GM10266 (cell line): ENCODE measurements around the gene TMOD4.
"Not testable (repeated sequence)": the region's sequence is repeated elsewhere in the genome, so short reads cannot be mapped to it uniquely, and the experiment has no call there.

Experiments used
- DNase-seq: peaks from one replicate; pipeline ENCODE4 v3.0.0; 2012; ENCODE audit errors: extremely low spot score
- CTCF ChIP-seq: IDR thresholded peaks from 2 replicates; pipeline ENCODE4 v1.5.1; 2012; ENCODE audit warnings: mild to moderate bottlenecking, low read depth; ENCODE audit not compliant: control insufficient read depth, insufficient read depth; ENCODE audit errors: missing control alignments

The TMOD4 gene

GRCh38 chr1:151199873-151200581 lies 24.2 kb upstream of the TMOD4 start:
- no peak for DNase-seq
- TF ChIP-seq CTCF, result no peak

DNA sequence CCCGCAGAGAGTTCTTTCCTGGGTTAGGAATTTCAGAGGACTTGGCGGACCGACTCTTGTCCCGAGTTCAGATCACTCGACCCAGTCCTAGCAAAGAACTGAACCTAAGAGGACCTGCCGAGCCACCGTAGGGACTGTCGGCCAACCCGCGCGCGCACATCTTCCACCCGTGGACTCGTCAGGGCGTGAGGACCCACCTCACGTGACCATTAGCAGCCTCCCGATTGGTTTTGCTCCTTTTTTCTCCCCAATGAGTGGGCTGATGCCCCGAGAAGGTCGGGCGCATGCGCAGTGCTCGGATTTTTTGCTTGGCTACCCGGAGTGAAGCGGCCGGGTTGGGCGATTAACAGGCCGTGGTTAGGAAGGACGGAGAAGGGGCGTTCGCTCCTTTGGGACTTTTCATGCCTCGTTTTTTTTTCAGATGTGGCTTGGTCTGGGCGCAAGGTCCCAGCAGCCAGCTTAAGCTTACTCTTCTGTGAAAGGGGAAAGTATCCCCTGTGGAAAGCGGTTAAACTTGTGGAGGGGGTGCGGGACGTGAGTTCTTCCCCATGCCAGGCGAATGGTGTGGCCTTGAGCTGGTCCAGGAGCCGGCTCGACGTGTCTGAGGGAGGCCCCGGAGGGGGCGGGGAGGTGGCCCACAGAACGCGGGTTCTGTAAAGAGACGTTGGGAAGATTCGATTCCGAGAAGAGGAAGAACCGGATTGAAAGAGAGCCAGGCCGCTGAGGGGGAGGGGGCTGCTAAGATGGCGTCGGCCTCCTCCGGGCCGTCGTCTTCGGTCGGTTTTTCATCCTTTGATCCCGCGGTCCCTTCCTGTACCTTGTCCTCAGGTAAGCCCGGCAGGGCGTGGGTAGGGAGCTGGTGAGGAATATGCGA lies 22.7 kb upstream of the TMOD4 start, which contains the start of gene PIP5K1A:
Gene PIP5K1A, plus strand, starts transcription at position 299 of the 874 bp plus-strand sequence. Its CDS starts 445 bp downstream, at position 744.
- peak; percentile 95 for DNase-seq
- no peak for TF ChIP-seq CTCF

GRCh38 chr1:151197863-151198253 lies 22.1 kb upstream of the TMOD4 start:
- no peak for DNase-seq
- no peak for TF ChIP-seq CTCF

GRCh38 chr1:151196292-151196800 lies 20.6 kb upstream of the TMOD4 start:
- peak; percentile 51 for DNase-seq
- TF ChIP-seq CTCF, result peak; percentile 59

DNA sequence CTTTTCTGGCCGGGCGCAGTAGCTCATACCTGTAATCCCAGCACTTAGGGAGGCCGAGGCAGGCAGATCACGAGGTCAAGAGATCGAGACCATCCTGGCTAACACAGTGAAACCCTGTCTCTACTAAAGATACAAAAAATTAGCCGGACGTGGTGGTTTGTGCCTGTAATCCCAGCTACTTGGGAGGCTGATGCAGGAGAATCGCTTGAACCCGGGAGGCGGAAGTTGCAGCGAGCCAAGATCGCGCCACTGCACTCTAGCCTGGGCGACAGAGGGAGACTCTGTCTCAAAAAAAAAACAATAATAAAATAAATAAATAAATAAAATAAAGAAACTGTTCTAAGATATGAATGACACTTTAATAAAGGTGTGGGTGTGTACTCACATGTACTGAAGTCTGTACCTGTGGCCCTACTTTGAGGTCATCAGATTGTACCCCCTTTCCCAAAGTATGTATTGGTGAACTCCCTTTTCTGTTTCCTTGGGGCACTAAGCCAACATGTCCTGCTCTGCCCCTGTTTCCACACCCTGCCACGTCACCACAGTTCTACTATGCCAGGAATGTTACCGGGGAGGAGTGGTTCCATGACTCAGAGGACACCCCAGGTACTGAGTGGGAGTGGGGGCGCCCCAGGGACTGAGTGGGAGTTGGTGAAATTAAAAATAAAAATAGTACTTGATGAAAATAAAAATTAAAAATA lies 19.3 kb upstream of the TMOD4 start:
- DNase-seq, result not testable (repeated sequence)

- TF ChIP-seq CTCF, result no peak
- DNase-seq, result no peak
These were observed 18.1 kb upstream of the TMOD4 start for GRCh38 chr1:151193856-151194255.

DNA sequence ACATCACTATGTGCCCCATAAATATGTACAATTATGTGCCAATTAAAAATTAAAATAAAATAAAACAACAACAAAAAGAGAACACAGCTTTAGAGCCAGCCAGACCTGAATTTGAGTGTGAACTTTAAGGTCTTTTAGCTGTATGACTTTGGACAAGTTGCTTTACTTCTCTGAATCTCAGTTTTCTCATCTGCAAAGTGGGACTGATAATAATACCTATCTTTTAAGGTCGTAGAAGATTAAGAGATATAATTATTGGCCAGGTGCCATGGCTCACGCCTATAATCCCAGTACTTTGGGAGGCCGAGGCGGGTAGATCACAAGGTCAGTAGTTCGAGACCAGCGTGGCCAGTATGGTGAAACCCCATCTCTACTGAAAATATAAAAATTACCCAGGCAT lies 17.5 kb upstream of the TMOD4 start:
- TF ChIP-seq CTCF, result no peak
- DNase-seq, result no peak
